HG03103 (cell line): ENCODE results near the gene PRPF6.

Experiments
- ATAC-seq: cut with Tn5 transposase; IDR thresholded peaks from one replicate; pipeline ENCODE4 v1.9.1; 2021; ENCODE audit warnings: low read depth; ENCODE audit not compliant: unreplicated experiment

The PRPF6 gene

GRCh38 chr20:64047046-64047389 lies 66.1 kb downstream of the PRPF6 start:
- no peak for ATAC-seq

- no peak for ATAC-seq
These were observed 67.1 kb downstream of the PRPF6 start for GRCh38 chr20:64047968-64048401.

GRCh38 chr20:64048402-64049044 lies 67.6 kb downstream of the PRPF6 start:
- no peak for ATAC-seq

- ATAC-seq, result no peak
These were observed 68.3 kb downstream of the PRPF6 start, which contains the start of gene SOX18 for GRCh38 chr20:64049060-64049877. Gene SOX18, minus strand, starts transcription at chr20:64049639. Its CDS starts 123 bp downstream, at chr20:64049516.

- no peak for ATAC-seq
These were observed 68.9 kb downstream of the PRPF6 start for GRCh38 chr20:64049878-64050260.

- ATAC-seq, result no peak
These were observed 69.5 kb downstream of the PRPF6 start for GRCh38 chr20:64050261-64051032.

- no peak for ATAC-seq
These were observed 70.1 kb downstream of the PRPF6 start for GRCh38 chr20:64051033-64051452.

- no peak for ATAC-seq
These were observed 70.8 kb downstream of the PRPF6 start for GRCh38 chr20:64051561-64052325.

GRCh38 chr20:64052326-64052722 lies 71.4 kb downstream of the PRPF6 start:
- no peak for ATAC-seq

- ATAC-seq, result no peak
These were observed 72.3 kb downstream of the PRPF6 start for GRCh38 chr20:64052987-64053840.

- no peak for ATAC-seq
These were observed 73.1 kb downstream of the PRPF6 start for GRCh38 chr20:64053841-64054661.

GRCh38 chr20:64055396-64055892 lies 74.5 kb downstream of the PRPF6 start:
- ATAC-seq, result no peak

GRCh38 chr20:64055893-64056638 lies 75.1 kb downstream of the PRPF6 start:
- no peak for ATAC-seq

- no peak for ATAC-seq
These were observed 75.6 kb downstream of the PRPF6 start for GRCh38 chr20:64056639-64056888.

- ATAC-seq, result peak; percentile 15
These were observed 76.1 kb downstream of the PRPF6 start for GRCh38 chr20:64056889-64057627.

GRCh38 chr20:64057628-64058498 lies 76.9 kb downstream of the PRPF6 start:
- ATAC-seq, result peak; percentile 52

- ATAC-seq, result no peak
These were observed 77.6 kb downstream of the PRPF6 start for GRCh38 chr20:64058536-64058935.
